Measurements from ENCODE around the gene ARHGEF4.

- no peak for TF ChIP-seq FOXP2 (optimal IDR thresholded peaks at IDR 0.05; ENCODE audit: control extremely low read depth, extremely low read length, insufficient read depth)
- no peak for TF ChIP-seq EZH2 (IDR thresholded peaks at IDR 0.05)
- no peak for TF ChIP-seq POLR2AphosphoS5 (IDR thresholded peaks at IDR 0.05; ENCODE audit: borderline replicate concordance, low read depth, low read length)
These were observed 13.9 kb upstream of the ARHGEF4 start for GRCh38 chr2:130822766-130823165.

All from SK-N-MC (cell line).